ENCODE measurements around the gene PRPS1.

DNA sequence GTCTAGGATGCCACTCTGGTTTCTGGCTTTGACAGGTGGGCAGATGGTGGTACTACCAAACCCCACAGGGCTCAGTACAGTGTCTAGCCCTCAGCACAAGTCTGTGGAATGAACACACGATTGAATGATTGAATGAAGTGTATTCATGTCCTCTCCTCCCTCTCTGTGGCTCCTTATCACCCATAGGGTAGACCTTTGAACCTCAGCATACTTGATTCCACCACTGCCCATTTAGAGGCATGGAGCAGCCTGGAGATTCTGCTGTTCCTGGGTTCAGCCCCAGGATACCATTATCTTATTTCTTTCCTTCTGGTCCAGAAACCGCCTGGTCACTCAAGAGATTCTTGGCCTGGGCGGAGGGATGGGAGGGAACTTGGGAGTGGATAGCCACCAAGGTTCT is 53.9 kb downstream of the PRPS1 start:
- TF ChIP-seq EP300 (conservative IDR thresholded peaks at IDR 0.05; ENCODE audit: poor library complexity, severe bottlenecking) (no peak), EZH2 (IDR thresholded peaks at IDR 0.05; ENCODE audit: borderline replicate concordance, insufficient read depth, low read length, poor library complexity, severe bottlenecking) (no peak), TAF1 (IDR thresholded peaks at IDR 0.05; ENCODE audit: low read depth) (no peak), POLR2AphosphoS5 (IDR thresholded peaks at IDR 0.05) (no peak), MXI1 (conservative IDR thresholded peaks at IDR 0.05; ENCODE audit: poor library complexity, severe bottlenecking) (no peak), SMC3 (conservative IDR thresholded peaks at IDR 0.05; ENCODE audit: poor library complexity) (no peak), RAD21 (conservative IDR thresholded peaks at IDR 0.05) (no peak)
- TF ChIP-seq, protein P1, sequence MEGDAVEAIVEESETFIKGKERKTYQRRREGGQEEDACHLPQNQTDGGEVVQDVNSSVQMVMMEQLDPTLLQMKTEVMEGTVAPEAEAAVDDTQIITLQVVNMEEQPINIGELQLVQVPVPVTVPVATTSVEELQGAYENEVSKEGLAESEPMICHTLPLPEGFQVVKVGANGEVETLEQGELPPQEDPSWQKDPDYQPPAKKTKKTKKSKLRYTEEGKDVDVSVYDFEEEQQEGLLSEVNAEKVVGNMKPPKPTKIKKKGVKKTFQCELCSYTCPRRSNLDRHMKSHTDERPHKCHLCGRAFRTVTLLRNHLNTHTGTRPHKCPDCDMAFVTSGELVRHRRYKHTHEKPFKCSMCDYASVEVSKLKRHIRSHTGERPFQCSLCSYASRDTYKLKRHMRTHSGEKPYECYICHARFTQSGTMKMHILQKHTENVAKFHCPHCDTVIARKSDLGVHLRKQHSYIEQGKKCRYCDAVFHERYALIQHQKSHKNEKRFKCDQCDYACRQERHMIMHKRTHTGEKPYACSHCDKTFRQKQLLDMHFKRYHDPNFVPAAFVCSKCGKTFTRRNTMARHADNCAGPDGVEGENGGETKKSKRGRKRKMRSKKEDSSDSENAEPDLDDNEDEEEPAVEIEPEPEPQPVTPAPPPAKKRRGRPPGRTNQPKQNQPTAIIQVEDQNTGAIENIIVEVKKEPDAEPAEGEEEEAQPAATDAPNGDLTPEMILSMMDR (IDR thresholded peaks at IDR 0.05; ENCODE audit: poor library complexity, severe bottlenecking) = no peak
- TF ChIP-seq, protein P2, sequence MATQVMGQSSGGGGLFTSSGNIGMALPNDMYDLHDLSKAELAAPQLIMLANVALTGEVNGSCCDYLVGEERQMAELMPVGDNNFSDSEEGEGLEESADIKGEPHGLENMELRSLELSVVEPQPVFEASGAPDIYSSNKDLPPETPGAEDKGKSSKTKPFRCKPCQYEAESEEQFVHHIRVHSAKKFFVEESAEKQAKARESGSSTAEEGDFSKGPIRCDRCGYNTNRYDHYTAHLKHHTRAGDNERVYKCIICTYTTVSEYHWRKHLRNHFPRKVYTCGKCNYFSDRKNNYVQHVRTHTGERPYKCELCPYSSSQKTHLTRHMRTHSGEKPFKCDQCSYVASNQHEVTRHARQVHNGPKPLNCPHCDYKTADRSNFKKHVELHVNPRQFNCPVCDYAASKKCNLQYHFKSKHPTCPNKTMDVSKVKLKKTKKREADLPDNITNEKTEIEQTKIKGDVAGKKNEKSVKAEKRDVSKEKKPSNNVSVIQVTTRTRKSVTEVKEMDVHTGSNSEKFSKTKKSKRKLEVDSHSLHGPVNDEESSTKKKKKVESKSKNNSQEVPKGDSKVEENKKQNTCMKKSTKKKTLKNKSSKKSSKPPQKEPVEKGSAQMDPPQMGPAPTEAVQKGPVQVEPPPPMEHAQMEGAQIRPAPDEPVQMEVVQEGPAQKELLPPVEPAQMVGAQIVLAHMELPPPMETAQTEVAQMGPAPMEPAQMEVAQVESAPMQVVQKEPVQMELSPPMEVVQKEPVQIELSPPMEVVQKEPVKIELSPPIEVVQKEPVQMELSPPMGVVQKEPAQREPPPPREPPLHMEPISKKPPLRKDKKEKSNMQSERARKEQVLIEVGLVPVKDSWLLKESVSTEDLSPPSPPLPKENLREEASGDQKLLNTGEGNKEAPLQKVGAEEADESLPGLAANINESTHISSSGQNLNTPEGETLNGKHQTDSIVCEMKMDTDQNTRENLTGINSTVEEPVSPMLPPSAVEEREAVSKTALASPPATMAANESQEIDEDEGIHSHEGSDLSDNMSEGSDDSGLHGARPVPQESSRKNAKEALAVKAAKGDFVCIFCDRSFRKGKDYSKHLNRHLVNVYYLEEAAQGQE (IDR thresholded peaks at IDR 0.05; ENCODE audit: borderline replicate concordance) = no peak

All from neural cell (in vitro differentiated cells).